Measurements from ENCODE around the gene GRM5.

Gene GRM5

DNA sequence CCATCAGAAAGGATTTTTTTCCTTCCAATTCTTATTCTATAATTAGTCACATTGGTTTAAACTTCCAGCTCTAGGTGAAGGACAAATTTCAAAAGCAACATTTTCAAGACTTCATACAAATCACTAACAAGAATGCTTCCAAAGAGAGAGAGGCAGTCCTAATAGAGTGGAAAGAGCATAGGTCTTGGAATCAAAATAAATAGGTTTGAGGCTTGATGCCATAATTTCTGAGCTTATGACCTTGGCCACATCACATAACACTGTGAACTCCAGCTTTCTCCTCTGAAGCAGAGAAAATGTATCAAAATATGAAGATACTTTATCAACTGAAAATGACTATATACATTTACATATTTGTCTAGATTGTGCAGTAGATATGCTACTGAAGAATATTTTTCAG lies 246.8 kb downstream of the GRM5 start:
- peaks cover 5% of the 10 kb centered on the region for H3K4me1 Mint-ChIP-seq
- no peaks in the 10 kb centered on the region for H3K9me3 Mint-ChIP-seq
- H3K4me3 Mint-ChIP-seq, result no peak overlapping the region
- H3K36me3 Mint-ChIP-seq, result no peaks in the 10 kb centered on the region
- H3K27me3 Mint-ChIP-seq, result no peaks in the 10 kb centered on the region
- no peak overlapping the region for H3K27ac Mint-ChIP-seq

DNA sequence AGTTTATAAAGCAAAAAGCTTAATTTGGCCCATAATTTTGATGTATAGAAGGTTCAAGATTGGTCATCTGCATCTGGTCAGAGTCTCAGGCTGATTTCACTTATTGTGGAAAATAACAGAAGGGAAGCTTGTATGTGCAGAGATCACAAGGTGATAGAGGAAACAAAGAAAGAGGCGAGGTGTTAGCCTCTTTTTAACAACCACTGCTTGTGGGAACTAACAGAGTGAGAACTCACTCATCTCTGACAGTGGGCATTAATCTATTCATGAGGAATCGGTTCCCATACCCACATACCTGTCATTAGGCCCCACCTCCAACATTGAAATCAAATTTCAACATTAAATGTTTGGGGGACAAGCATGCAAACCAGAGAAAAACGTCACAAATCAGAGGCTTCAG lies 250.3 kb downstream of the GRM5 start:
- Mint-ChIP-seq H3K4me3 (no peak overlapping the region), H3K4me1 (peaks cover 24% of the 10 kb centered on the region), H3K27ac (no peak overlapping the region), H3K36me3 (peaks cover 2% of the 10 kb centered on the region), H3K27me3 (no peaks in the 10 kb centered on the region), H3K9me3 (no peaks in the 10 kb centered on the region)

DNA sequence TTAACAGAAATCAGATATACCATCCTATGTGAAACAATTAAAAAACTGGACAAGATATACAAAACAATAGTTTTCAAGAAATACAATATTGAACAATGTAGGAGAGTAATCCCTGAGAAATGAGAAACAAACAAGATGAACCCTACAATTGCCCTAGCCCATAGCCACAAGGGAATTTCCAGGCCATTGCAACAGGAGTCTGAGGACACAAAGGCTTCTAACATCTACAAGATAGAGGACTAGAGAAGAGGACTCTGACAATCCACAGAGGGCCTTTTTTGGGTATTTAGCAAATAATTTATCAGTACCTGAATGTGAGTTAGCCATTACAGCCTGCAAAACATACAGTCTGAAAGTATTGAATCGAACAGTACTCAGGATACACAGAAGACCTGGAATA lies 251.7 kb downstream of the GRM5 start:
- Mint-ChIP-seq H3K36me3 (peaks cover 2% of the 10 kb centered on the region), H3K27me3 (no peaks in the 10 kb centered on the region), H3K27ac (no peak overlapping the region), H3K4me1 (peaks cover 24% of the 10 kb centered on the region), H3K4me3 (peak overlapping the region; percentile 24), H3K9me3 (no peaks in the 10 kb centered on the region)

DNA sequence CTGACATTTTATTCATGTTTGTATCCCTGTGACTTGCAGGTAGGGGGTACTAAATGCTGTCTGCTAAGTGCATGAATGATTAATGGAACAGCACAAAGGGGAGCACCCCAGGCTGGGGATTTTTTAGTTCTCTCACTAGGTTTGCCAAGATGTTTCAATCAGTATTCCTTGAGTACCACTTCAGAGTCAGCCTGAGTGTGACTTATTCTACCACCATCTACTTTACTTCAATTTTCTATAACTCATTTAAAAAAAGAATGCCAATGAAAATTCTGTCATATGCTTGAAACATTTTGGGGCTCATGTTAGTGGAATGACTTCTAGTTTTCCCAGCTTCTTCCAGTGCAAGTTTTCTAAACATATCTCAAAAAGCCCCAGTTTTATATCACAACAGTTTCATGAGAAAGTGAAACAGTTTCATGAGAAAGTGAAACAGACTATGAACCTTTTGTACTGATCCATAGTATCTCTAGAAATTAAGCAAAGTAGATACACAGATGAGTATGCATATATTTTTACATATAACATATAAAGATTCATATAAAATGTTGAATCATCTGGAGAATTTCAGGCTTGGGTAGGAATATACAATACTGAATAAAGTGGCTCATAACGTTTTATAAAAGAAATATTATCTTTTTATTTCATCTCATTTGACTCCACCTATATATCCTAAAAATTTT lies 252.4 kb downstream of the GRM5 start:
- peaks cover 2% of the 10 kb centered on the region for H3K36me3 Mint-ChIP-seq
- H3K9me3 Mint-ChIP-seq, result no peaks in the 10 kb centered on the region
- H3K27me3 Mint-ChIP-seq, result no peaks in the 10 kb centered on the region
- H3K4me1 Mint-ChIP-seq, result peaks cover 24% of the 10 kb centered on the region
- no peak overlapping the region for H3K27ac Mint-ChIP-seq
- no peak overlapping the region for H3K4me3 Mint-ChIP-seq

GRCh38 chr11:88810420-88811097 lies 255.2 kb downstream of the GRM5 start:
- Mint-ChIP-seq H3K4me3 (no peak overlapping the region), H3K4me1 (peaks cover 28% of the 10 kb centered on the region), H3K9me3 (no peaks in the 10 kb centered on the region), H3K36me3 (peaks cover 2% of the 10 kb centered on the region), H3K27ac (no peak overlapping the region), H3K27me3 (no peaks in the 10 kb centered on the region)

GRCh38 chr11:88809126-88809525 lies 256.7 kb downstream of the GRM5 start:
- Mint-ChIP-seq H3K4me3 (no peak overlapping the region), H3K27ac (no peak overlapping the region), H3K9me3 (no peaks in the 10 kb centered on the region), H3K36me3 (peaks cover 2% of the 10 kb centered on the region), H3K4me1 (peaks cover 26% of the 10 kb centered on the region), H3K27me3 (no peaks in the 10 kb centered on the region)

GRCh38 chr11:88807349-88807748 lies 258.4 kb downstream of the GRM5 start:
- Mint-ChIP-seq H3K27ac (no peak overlapping the region), H3K27me3 (no peaks in the 10 kb centered on the region), H3K36me3 (peaks cover 2% of the 10 kb centered on the region), H3K4me3 (no peak overlapping the region), H3K4me1 (peaks cover 11% of the 10 kb centered on the region), H3K9me3 (no peaks in the 10 kb centered on the region)

DNA sequence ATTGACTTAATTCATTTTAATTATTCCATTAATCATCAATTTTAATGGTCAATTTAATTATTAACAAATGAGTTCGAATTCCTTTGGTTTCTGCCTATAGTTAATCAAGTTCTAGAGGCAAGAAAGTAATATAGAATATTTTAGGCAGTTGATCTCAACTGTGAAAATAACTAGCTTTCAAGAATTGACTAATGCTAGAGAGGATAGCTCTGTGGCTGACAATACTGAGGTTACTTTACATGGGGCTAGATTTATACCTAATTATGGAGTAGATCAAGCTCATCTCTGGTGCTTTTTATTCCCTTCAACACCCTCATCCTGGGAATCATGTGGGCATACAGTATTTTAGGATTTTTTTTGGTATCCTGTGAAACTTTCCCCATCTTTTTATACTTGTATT lies 259.4 kb downstream of the GRM5 start:
- H3K4me3 Mint-ChIP-seq, result no peak overlapping the region
- peaks cover 18% of the 10 kb centered on the region for H3K4me1 Mint-ChIP-seq
- no peaks in the 10 kb centered on the region for H3K36me3 Mint-ChIP-seq

GRCh38 chr11:88801484-88802123 lies 264.2 kb downstream of the GRM5 start:
- H3K36me3 Mint-ChIP-seq, result no peaks in the 10 kb centered on the region

More for the DNA sequence above, 259.4 kb downstream of the GRM5 start:
- no peaks in the 10 kb centered on the region for H3K9me3 Mint-ChIP-seq
- H3K27me3 Mint-ChIP-seq, result no peaks in the 10 kb centered on the region
- no peak overlapping the region for H3K27ac Mint-ChIP-seq

DNA sequence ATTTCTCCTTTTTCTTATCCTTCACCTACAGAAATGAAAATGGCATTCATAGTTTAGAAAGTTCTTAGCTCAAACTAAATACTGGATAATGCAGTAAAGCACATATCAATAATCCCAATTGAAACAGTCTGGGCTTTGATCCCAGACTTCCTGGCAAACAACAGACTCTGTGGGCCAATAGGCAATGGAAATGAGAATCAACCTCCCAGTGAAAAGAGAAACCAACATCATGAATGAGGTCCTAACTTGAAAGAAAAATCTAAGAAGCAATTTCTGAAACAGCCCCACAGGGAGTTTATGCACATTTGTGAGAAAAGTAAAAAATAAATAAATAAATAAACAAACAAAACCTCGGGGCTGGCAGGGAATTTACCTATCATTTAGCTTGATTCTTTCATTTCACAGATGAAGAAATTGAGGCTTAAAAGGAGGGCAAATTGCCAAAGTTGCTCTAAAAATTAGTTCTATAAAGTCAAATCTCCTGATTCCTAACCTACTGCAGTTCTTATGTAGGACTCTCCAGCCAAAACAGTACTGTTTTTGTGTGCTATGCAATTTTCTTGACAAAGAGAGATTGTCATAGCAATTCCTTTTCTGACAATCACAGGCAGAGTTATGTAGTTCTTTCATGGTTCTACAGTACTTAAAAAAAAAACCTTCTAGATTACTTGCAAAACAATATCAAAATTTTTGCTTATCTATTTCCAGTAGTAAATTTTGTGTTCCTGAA lies 265.8 kb downstream of the GRM5 start:
- peaks cover 19% of the 10 kb centered on the region for H3K4me1 Mint-ChIP-seq
- no peaks in the 10 kb centered on the region for H3K9me3 Mint-ChIP-seq
- no peaks in the 10 kb centered on the region for H3K36me3 Mint-ChIP-seq
- H3K27me3 Mint-ChIP-seq, result no peaks in the 10 kb centered on the region
- no peak overlapping the region for H3K4me3 Mint-ChIP-seq
- H3K27ac Mint-ChIP-seq, result no peak overlapping the region

More at GRCh38 chr11:88801484-88802123, 264.2 kb downstream of the GRM5 start:
- H3K9me3 Mint-ChIP-seq, result no peaks in the 10 kb centered on the region
- H3K27me3 Mint-ChIP-seq, result no peaks in the 10 kb centered on the region
- H3K27ac Mint-ChIP-seq, result no peak overlapping the region
- peaks cover 22% of the 10 kb centered on the region for H3K4me1 Mint-ChIP-seq
- peak overlapping the region; percentile 7 for H3K4me3 Mint-ChIP-seq

DNA sequence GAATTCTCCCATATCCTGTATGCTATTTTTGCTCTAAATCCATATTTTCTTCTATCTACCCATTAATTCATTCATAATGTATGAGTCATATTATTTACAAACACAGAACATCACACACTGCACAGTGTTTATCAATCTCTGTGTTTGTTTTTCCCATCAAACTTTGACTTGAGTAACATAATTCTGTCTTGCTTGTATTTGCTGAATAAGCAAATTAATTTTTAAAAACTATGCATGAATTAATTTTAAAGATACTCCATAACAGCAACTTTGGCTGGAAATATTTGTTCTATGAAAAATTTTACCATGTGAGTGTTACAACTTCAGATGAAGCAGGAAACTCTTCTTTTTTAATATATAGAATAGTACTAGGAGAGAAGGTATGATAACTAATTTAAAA lies 275.6 kb downstream of the GRM5 start:
- peaks cover 4% of the 10 kb centered on the region for H3K4me1 Mint-ChIP-seq
- H3K27ac Mint-ChIP-seq, result no peak overlapping the region
- no peak overlapping the region for H3K4me3 Mint-ChIP-seq
- H3K9me3 Mint-ChIP-seq, result no peaks in the 10 kb centered on the region
- H3K27me3 Mint-ChIP-seq, result no peaks in the 10 kb centered on the region
- H3K36me3 Mint-ChIP-seq, result no peaks in the 10 kb centered on the region

DNA sequence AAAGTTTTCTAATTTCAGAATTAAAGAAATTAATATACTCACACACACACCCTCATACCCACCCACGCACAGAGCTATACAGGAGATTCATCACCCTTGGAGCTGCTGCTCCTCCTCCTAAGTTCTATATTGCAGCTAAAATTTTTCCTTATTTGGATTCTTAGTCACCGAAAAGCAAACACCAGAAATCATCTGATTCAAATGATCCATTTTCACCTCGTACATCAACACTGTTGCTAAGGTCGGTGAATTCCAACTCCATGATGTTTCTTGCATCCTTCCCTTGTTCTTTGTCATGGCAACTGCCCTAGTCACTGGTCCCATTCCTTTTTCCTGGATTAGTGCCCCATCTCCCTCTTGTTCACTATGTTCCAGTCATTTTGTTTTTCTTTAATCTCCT lies 286.2 kb downstream of the GRM5 start:
- no peaks in the 10 kb centered on the region for H3K36me3 Mint-ChIP-seq
- H3K4me1 Mint-ChIP-seq, result peaks cover 6% of the 10 kb centered on the region
- H3K9me3 Mint-ChIP-seq, result peaks cover 7% of the 10 kb centered on the region
- no peak overlapping the region for H3K4me3 Mint-ChIP-seq
- H3K27me3 Mint-ChIP-seq, result no peaks in the 10 kb centered on the region
- no peak overlapping the region for H3K27ac Mint-ChIP-seq

GRCh38 chr11:88770475-88771079 lies 295.2 kb downstream of the GRM5 start:
- H3K4me1 Mint-ChIP-seq, result no peaks in the 10 kb centered on the region
- H3K36me3 Mint-ChIP-seq, result no peaks in the 10 kb centered on the region
- no peaks in the 10 kb centered on the region for H3K9me3 Mint-ChIP-seq
- H3K4me3 Mint-ChIP-seq, result no peak overlapping the region
- H3K27me3 Mint-ChIP-seq, result no peaks in the 10 kb centered on the region
- no peak overlapping the region for H3K27ac Mint-ChIP-seq

- Mint-ChIP-seq H3K27me3 (no peaks in the 10 kb centered on the region), H3K9me3 (peaks cover 3% of the 10 kb centered on the region), H3K4me1 (peaks cover 2% of the 10 kb centered on the region), H3K36me3 (no peaks in the 10 kb centered on the region), H3K27ac (no peak overlapping the region), H3K4me3 (no peak overlapping the region)
Observed at GRCh38 chr11:88744140-88744539, 321.6 kb downstream of the GRM5 start.

DNA sequence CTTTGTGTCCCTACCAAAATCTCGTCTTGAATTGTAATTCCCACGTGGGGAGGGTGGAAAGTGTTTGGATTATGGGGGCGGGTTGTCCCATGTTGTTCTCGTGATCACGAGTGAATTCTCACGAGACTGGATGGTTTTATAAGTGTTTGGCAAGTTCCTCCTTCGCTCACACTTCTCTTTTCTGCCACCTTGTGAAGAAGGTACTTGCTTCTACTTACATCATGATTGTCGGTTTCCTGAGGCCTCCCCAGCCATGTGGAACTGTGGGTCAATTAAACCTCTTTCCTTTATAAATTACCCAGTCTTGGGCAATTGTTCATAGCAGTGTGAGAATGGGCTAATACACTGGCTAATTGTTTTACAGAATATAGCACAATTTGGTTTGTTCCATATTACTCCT lies 326.3 kb downstream of the GRM5 start:
- H3K9me3 Mint-ChIP-seq, result no peaks in the 10 kb centered on the region
- no peak overlapping the region for H3K4me3 Mint-ChIP-seq
- no peak overlapping the region for H3K27ac Mint-ChIP-seq
- H3K36me3 Mint-ChIP-seq, result no peaks in the 10 kb centered on the region
- H3K27me3 Mint-ChIP-seq, result no peaks in the 10 kb centered on the region
- H3K4me1 Mint-ChIP-seq, result no peaks in the 10 kb centered on the region

Measured in activated naive CD4-positive, alpha-beta T cell treated with anti-CD3 and anti-CD28 coated beads, Interleukin-2, amount 50 U/mL, for 24 hours (primary cell).